Measurements from ENCODE around the gene CTTNBP2NL. TPM values are rescaled to one million over a fixed set of nuclear protein-coding genes. Genes with fewer than 3 reads are reported as not detected.

Gene CTTNBP2NL
- total and polyA plus RNA-seq, 2 of the 4 experiments (the other 2 are of a cell fraction), result 12.4 to 22.0 TPM

GRCh38 chr1:112399456-112399855, 3.4 kb downstream of the CTTNBP2NL start:
- Histone ChIP-seq H3K79me1 (ENCODE audit: low read depth in 1 of 2, low read length in 2 of 2) (peaks cover 15 to 47% of the 10 kb centered on the region in 2 experiments; a peak in 3 of 4 replicates), H2BK15ac (ENCODE audit: low read depth, low read length) (no peak overlapping the region), H3K18ac (ENCODE audit: low read depth, low read length) (no peak overlapping the region), H2BK5ac (ENCODE audit: low read depth, low read length, poor library complexity, severe bottlenecking) (no peak overlapping the region), H3K4me2 (ENCODE audit: low read depth, low read length) (no peak overlapping the region), H3K9me3 (ENCODE audit: control insufficient read depth, insufficient read depth, low read length) (no peaks in the 10 kb centered on the region), H2BK20ac (ENCODE audit: low read depth, low read length) (no peak overlapping the region), H3K27ac (ENCODE audit: insufficient read depth, low read length) (no peak overlapping the region), H3K4me1 (ENCODE audit: control insufficient read depth, insufficient read depth, low read length) (peaks cover 26% of the 10 kb centered on the region), H3K9me1 (ENCODE audit: insufficient read depth, low read length) (peaks cover 7% of the 10 kb centered on the region; the same call in 1 of the 2 replicates), H3K23ac (ENCODE audit: low read depth, low read length) (no peak overlapping the region), H2BK120ac (ENCODE audit: low read depth, low read length) (no peak overlapping the region), H3K14ac (replicated peaks; ENCODE audit: low read depth, low read length) (no peak overlapping the region), H3K9ac (ENCODE audit: low read depth, low read length) (no peak overlapping the region), H3K56ac (ENCODE audit: extremely low read depth, insufficient read depth, low read length) (no peak overlapping the region), H2AFZ (replicated peaks; ENCODE audit: low read length, poor library complexity) (no peak overlapping the region), H4K20me1 (ENCODE audit: insufficient read depth, low read length) (peaks cover 15% of the 10 kb centered on the region; the same call in 1 of the 2 replicates), H3K36me3 (ENCODE audit: control insufficient read depth, insufficient read depth, low read length) (peaks cover 2% of the 10 kb centered on the region; the same call in 1 of the 2 replicates), H3K4ac (ENCODE audit: low read depth, low read length) (no peak overlapping the region), H4K8ac (ENCODE audit: low read depth in 2 of 2, low read length in 2 of 2) (no peak overlapping the region), H4K91ac (ENCODE audit: insufficient read depth, low read depth, low read length) (no peak overlapping the region), H2AK9ac (replicated peaks; ENCODE audit: low read depth, low read length, poor library complexity) (no peak overlapping the region), H3K4me3 (ENCODE audit: insufficient read depth, low read depth, low read length) (no peak overlapping the region), H3K27me3 (ENCODE audit: control insufficient read depth, insufficient read depth, low read length) (no peaks in the 10 kb centered on the region), H4K5ac (ENCODE audit: low read depth, low read length) (no peak overlapping the region), H2AK5ac (ENCODE audit: low read depth, low read length) (no peak overlapping the region)
- ChIA-PET CTCF (no interaction called here), POLR2A (ENCODE audit: unreplicated experiment) (no interaction called here)
- TF ChIP-seq CTCF (conservative IDR thresholded peaks at IDR 0.05; ENCODE audit: low read depth, low read length), result no peak
- no peak for TF ChIP-seq MAFK (IDR thresholded peaks at IDR 0.05; ENCODE audit: low read depth, low read length)
- TF ChIP-seq RFX5 (IDR thresholded peaks at IDR 0.05; ENCODE audit: low read depth, low read length), result no peak
- TF ChIP-seq USF2 (IDR thresholded peaks at IDR 0.05; ENCODE audit: low read depth, low read length), result no peak
- no peak for TF ChIP-seq CEBPB (IDR thresholded peaks at IDR 0.05; ENCODE audit: low read depth, low read length)
- no peak for TF ChIP-seq CHD1 (IDR thresholded peaks at IDR 0.05; ENCODE audit: low read depth, low read length)
- TF ChIP-seq MAZ (IDR thresholded peaks at IDR 0.05; ENCODE audit: borderline replicate concordance, low read depth, low read length), result no peak
- TF ChIP-seq MXI1 (IDR thresholded peaks at IDR 0.05; ENCODE audit: borderline replicate concordance, low read depth, low read length), result no peak
- TF ChIP-seq POLR2A (IDR thresholded peaks at IDR 0.05; ENCODE audit: low read depth, low read length), result no peak
- TF ChIP-seq NFE2L2 (IDR thresholded peaks at IDR 0.05; ENCODE audit: low read depth, low read length), result no peak
- no peak for TF ChIP-seq ELK1 (IDR thresholded peaks at IDR 0.05; ENCODE audit: borderline replicate concordance, low read depth, low read length)
- TF ChIP-seq BHLHE40 (IDR thresholded peaks at IDR 0.05; ENCODE audit: low read depth, low read length), result no peak
- no TSS peak for BruUV-seq (replicated peaks)
- no peak for ATAC-seq (ENCODE audit: low read depth)
- 94% methylated on average over 2 of the region's 4 CpGs; no CpG with 5 or more reads in 1 of the 2 experiments for WGBS, 2 experiments (ENCODE audit: extremely low coverage in 2 of 2, insufficient read length in 1 of 2)
- dilution Hi-C loops (cut with HindIII; ENCODE audit: low sequenced_read_pairs, unreplicated experiment), result no loop called here
- DNase-seq, result peak; percentile 20
- in situ Hi-C loops (cut with MboI; ENCODE audit: low sequenced_read_pairs), result no loop called here
- intact Hi-C loops (cut with micrococcal nuclease), result no loop called here
